HG02571 (cell line): ENCODE data around the gene GRID2.

Experiments used
- ATAC-seq: cut with Tn5 transposase; IDR thresholded peaks from one replicate; pipeline ENCODE4 v1.9.1; 2021; ENCODE audit warnings: mild to moderate bottlenecking, moderate library complexity; ENCODE audit not compliant: unreplicated experiment

Gene GRID2

GRCh38 chr4:92520563-92520962 lies 216.8 kb downstream of the GRID2 start:
- ATAC-seq = no peak

- ATAC-seq = no peak
Measured at GRCh38 chr4:92521941-92522340, 218.2 kb downstream of the GRID2 start.

- no peak for ATAC-seq
Measured at GRCh38 chr4:92522356-92522755, 218.6 kb downstream of the GRID2 start.

GRCh38 chr4:92524131-92524530 lies 220.4 kb downstream of the GRID2 start:
- no peak for ATAC-seq

- ATAC-seq = no peak
Measured at GRCh38 chr4:92528541-92528940, 224.8 kb downstream of the GRID2 start.

- no peak for ATAC-seq
Measured at GRCh38 chr4:92529510-92529909, 225.7 kb downstream of the GRID2 start.

- no peak for ATAC-seq
Measured at GRCh38 chr4:92535599-92535998, 231.8 kb downstream of the GRID2 start.

- no peak for ATAC-seq
Measured at GRCh38 chr4:92551616-92552015, 247.8 kb downstream of the GRID2 start.

- no peak for ATAC-seq
Measured at GRCh38 chr4:92566269-92566668, 262.5 kb downstream of the GRID2 start.

GRCh38 chr4:92580816-92581215 lies 277.1 kb downstream of the GRID2 start:
- ATAC-seq = no peak

GRCh38 chr4:92599044-92599443 lies 295.3 kb downstream of the GRID2 start:
- ATAC-seq = no peak

- ATAC-seq = no peak
Measured at GRCh38 chr4:92600638-92601037, 296.9 kb downstream of the GRID2 start.

- ATAC-seq = no peak
Measured at GRCh38 chr4:92606227-92606626, 302.5 kb downstream of the GRID2 start.

- no peak for ATAC-seq
Measured at GRCh38 chr4:92615049-92615448, 311.3 kb downstream of the GRID2 start.

GRCh38 chr4:92618968-92619367 lies 315.2 kb downstream of the GRID2 start:
- ATAC-seq = no peak

- ATAC-seq = no peak
Measured at GRCh38 chr4:92629302-92629701, 325.5 kb downstream of the GRID2 start.

GRCh38 chr4:92634882-92635281 lies 331.1 kb downstream of the GRID2 start:
- ATAC-seq = no peak

GRCh38 chr4:92636038-92636806 lies 332.5 kb downstream of the GRID2 start:
- ATAC-seq = no peak

- no peak for ATAC-seq
Measured at GRCh38 chr4:92641409-92641808, 337.6 kb downstream of the GRID2 start.

- ATAC-seq = no peak
Measured at GRCh38 chr4:92646826-92647225, 343.1 kb downstream of the GRID2 start.

GRCh38 chr4:92651536-92651935 lies 347.8 kb downstream of the GRID2 start:
- ATAC-seq = no peak

- no peak for ATAC-seq
Measured at GRCh38 chr4:92654084-92654483, 350.3 kb downstream of the GRID2 start.

GRCh38 chr4:92657695-92658094 lies 353.9 kb downstream of the GRID2 start:
- ATAC-seq = no peak
